Hindlimb muscle (tissue), 1 donor: ENCODE results near the gene P3R3URF. TPM values are rescaled to one million over a fixed set of nuclear protein-coding genes. Genes with fewer than 3 reads are reported as not detected.

Experiments used
- DNase-seq: peaks from one replicate; pipeline ENCODE4 v3.0.0-alpha.2; 2013
- polyA plus RNA-seq: library from polyadenylated mRNA; unstranded; fragments of 120-200 nt; gene quantifications from one replicate; pipeline ENCODE4 v1.2.1, GENCODE V29; 2013; ENCODE audit not compliant: insufficient read length

Gene P3R3URF
- polyA plus RNA-seq, 1 donor, result not detected

GRCh38 chr1:46131712-46132528 is 44.4 kb downstream of the P3R3URF start:
- DNase-seq, result no peak

- DNase-seq, result no peak
These were observed 45.2 kb downstream of the P3R3URF start for GRCh38 chr1:46131093-46131492.

DNA sequence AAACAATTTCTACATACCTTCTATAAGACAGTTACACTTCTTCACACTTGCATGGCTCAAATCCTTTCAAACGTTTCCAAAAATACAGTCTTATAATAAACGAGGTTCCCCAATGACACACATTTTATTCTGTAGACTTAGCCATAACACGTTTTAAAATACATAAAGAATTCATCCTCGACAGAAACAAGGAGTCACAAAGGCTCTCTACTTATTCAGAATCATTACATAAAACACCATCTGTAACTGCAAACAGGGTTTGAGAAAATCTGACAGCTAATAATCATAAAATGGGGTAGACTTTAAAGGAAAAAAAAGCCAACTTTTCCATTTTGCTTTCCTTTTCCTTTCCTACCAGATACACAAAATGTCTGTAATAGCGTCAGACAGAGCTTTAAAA is 45.7 kb downstream of the P3R3URF start:
- no peak for DNase-seq

GRCh38 chr1:46130121-46130520 is 46.2 kb downstream of the P3R3URF start:
- no peak for DNase-seq

DNA sequence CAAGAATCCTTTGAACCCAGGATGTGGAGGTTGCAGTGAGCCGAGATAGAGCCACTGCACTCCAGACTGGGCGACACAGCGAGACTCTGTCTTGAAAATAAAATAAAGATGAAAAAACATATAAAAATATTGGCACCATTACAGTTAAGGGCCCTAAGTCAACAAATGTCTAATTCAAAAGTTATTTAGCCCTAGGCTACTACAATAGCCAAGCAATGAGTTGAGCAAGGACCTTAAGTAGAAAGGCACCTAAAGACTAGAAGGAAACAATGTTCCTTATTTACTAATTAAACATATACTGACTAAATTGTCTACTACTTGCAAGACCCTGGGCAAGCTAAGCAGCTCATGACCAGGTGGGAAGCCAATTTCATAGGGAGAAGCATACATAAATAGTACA is 47.9 kb downstream of the P3R3URF start:
- no peak for DNase-seq

Other genes with a start within 250 kb of the P3R3URF start
- 12.8 TPM for gene PIK3R3, start 43.9 kb downstream of the P3R3URF start, polyA plus RNA-seq
- not detected for gene TSPAN1, start 1.4 kb downstream of the P3R3URF start, polyA plus RNA-seq
- gene POMGNT1, start 21.9 kb upstream of the P3R3URF start, polyA plus RNA-seq, result 47.4 TPM
- gene LURAP1, start 26.8 kb upstream of the P3R3URF start, polyA plus RNA-seq, result 0.88 TPM
- 6.7 TPM for gene RAD54L, start 71.3 kb upstream of the P3R3URF start, polyA plus RNA-seq
- 63.3 TPM for gene LRRC41, start 127.1 kb upstream of the P3R3URF start, polyA plus RNA-seq
- 242 TPM for gene UQCRH, start 127.2 kb upstream of the P3R3URF start, polyA plus RNA-seq
- gene NSUN4, start 164.3 kb upstream of the P3R3URF start, polyA plus RNA-seq, result 16.3 TPM
- 26.5 TPM for gene FAAH, start 217.8 kb upstream of the P3R3URF start, polyA plus RNA-seq